ENCODE measurements around the gene GJC1. TPM values are rescaled to one million over a fixed set of nuclear protein-coding genes. Genes with fewer than 3 reads are reported as not detected.

GJC1 gene
- total RNA-seq, 1 experiment from 2014 or later = 31.6 TPM

DNA sequence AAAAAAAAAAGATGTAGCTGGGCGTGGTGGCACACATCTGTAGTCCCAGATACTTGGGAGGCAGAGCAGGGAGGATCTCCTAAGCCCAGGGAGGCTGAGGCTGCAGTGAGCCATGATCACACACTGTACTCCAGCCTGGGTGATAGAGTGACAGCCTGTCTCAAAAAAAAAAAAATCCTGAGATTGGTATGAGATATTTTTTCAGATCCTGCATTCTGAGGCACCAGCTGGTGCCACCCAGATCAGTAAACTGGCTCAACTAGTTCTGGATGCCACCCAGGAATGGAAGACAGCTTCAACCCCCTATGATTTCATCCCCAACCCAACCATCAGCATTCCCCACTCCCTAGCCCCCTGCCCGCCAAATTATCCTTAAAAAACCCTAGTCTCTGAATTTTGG is 7.1 kb upstream of the GJC1 start:
- no peak for TF ChIP-seq EZH2 (IDR thresholded peaks at IDR 0.05; ENCODE audit: borderline replicate concordance, low read depth, low read length, poor library complexity, severe bottlenecking)
- TF ChIP-seq, protein P1, sequence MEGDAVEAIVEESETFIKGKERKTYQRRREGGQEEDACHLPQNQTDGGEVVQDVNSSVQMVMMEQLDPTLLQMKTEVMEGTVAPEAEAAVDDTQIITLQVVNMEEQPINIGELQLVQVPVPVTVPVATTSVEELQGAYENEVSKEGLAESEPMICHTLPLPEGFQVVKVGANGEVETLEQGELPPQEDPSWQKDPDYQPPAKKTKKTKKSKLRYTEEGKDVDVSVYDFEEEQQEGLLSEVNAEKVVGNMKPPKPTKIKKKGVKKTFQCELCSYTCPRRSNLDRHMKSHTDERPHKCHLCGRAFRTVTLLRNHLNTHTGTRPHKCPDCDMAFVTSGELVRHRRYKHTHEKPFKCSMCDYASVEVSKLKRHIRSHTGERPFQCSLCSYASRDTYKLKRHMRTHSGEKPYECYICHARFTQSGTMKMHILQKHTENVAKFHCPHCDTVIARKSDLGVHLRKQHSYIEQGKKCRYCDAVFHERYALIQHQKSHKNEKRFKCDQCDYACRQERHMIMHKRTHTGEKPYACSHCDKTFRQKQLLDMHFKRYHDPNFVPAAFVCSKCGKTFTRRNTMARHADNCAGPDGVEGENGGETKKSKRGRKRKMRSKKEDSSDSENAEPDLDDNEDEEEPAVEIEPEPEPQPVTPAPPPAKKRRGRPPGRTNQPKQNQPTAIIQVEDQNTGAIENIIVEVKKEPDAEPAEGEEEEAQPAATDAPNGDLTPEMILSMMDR (conservative IDR thresholded peaks at IDR 0.05; ENCODE audit: low read depth, low read length) = no peak
- H3K4me3 ChIP-seq (ENCODE audit: low read depth, low read length, poor library complexity, severe bottlenecking) = no peak overlapping the region
- BruUV-seq (replicated peaks) = no TSS peak
- H3K27ac ChIP-seq (ENCODE audit: low read depth, low read length, poor library complexity, severe bottlenecking) = no peak overlapping the region
- H3K9me3 ChIP-seq (ENCODE audit: low read depth, low read length, poor library complexity, severe bottlenecking) = no peaks in the 10 kb centered on the region
- H3K4me1 ChIP-seq (ENCODE audit: insufficient read depth, low read length, poor library complexity, severe bottlenecking) = no peaks in the 10 kb centered on the region
- POLR2A ChIA-PET (ENCODE audit: low non-redundant PET) = no interaction called here
- DNase-seq (ENCODE audit: low spot score) = no peak
- H3K27me3 ChIP-seq (replicated peaks; ENCODE audit: insufficient read depth, low read depth, low read length, poor library complexity) = no peaks in the 10 kb centered on the region
- no peaks in the 10 kb centered on the region for H3K36me3 ChIP-seq (ENCODE audit: insufficient read depth, low read length, poor library complexity, severe bottlenecking)
- intact Hi-C loops (cut with micrococcal nuclease; ENCODE audit: unreplicated experiment) = no loop called here
- CTCF ChIA-PET = no interaction called here

DNA sequence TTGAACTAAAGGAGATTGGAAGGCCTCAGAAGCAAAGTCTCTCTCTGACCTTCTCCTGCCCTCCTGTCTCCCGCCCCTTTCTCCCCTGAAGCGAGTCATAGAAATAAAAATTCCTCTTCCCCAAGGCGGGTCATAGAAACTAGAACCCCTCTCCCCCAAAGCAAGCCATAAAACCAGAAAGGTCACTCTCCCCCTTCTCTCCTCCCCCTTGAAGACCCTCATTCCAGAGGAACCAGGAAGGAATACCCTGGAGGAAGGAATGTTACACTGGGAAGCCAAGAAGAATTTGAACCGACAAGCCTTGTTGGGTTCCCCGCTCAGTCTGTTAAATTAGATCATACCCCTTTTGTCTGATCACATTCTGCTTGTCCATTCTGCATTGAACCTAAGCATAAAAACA is 2.7 kb upstream of the GJC1 start:
- no peak overlapping the region for H3K27ac ChIP-seq (ENCODE audit: low read depth, low read length, poor library complexity, severe bottlenecking)
- H3K4me1 ChIP-seq (ENCODE audit: insufficient read depth, low read length, poor library complexity, severe bottlenecking) = peaks cover 8% of the 10 kb centered on the region
- CTCF ChIA-PET = no interaction called here

DNA sequence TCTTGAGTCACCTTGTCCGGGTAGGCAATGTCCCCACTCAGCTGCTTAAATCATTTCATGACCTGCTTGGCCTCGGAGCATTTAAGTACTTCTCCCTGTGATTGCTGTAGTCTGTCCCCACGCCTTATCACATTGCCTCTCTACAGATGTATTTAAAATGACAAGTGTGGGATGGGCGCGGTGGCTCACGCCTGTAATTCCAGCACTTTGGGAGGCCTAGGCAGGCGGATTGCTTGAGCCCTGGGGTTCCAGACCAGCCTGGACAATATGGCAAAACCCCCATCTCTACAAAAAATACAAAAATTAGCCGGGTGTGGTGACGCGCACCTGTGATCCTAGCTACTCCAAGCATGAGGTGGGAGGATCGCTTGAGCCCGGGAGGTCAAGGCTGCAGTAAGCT is 1.3 kb upstream of the GJC1 start:
- H3K36me3 ChIP-seq (ENCODE audit: insufficient read depth, low read length, poor library complexity, severe bottlenecking) = no peaks in the 10 kb centered on the region
- ChIA-PET POLR2A (ENCODE audit: low non-redundant PET) (no interaction called here), CTCF (no interaction called here)
- H3K27me3 ChIP-seq (replicated peaks; ENCODE audit: insufficient read depth, low read depth, low read length, poor library complexity) = no peaks in the 10 kb centered on the region
- DNase-seq (ENCODE audit: low spot score) = no peak
- no peak for TF ChIP-seq EZH2 (IDR thresholded peaks at IDR 0.05; ENCODE audit: borderline replicate concordance, low read depth, low read length, poor library complexity, severe bottlenecking)
- TF ChIP-seq, protein P1 (conservative IDR thresholded peaks at IDR 0.05; ENCODE audit: low read depth, low read length) = no peak
- H3K4me1 ChIP-seq (ENCODE audit: insufficient read depth, low read length, poor library complexity, severe bottlenecking) = peaks cover 8% of the 10 kb centered on the region
- H3K27ac ChIP-seq (ENCODE audit: low read depth, low read length, poor library complexity, severe bottlenecking) = no peak overlapping the region
- H3K4me3 ChIP-seq (ENCODE audit: low read depth, low read length, poor library complexity, severe bottlenecking) = no peak overlapping the region
- H3K9me3 ChIP-seq (ENCODE audit: low read depth, low read length, poor library complexity, severe bottlenecking) = no peaks in the 10 kb centered on the region
- BruUV-seq (replicated peaks) = no TSS peak
- intact Hi-C loops (cut with micrococcal nuclease; ENCODE audit: unreplicated experiment) = no loop called here

More for the DNA sequence above, 2.7 kb upstream of the GJC1 start:
- Histone ChIP-seq H3K36me3 (ENCODE audit: insufficient read depth, low read length, poor library complexity, severe bottlenecking) (no peaks in the 10 kb centered on the region), H3K9me3 (ENCODE audit: low read depth, low read length, poor library complexity, severe bottlenecking) (no peaks in the 10 kb centered on the region), H3K27me3 (replicated peaks; ENCODE audit: insufficient read depth, low read depth, low read length, poor library complexity) (no peaks in the 10 kb centered on the region), H3K4me3 (ENCODE audit: low read depth, low read length, poor library complexity, severe bottlenecking) (no peak overlapping the region)
- no peak for DNase-seq (ENCODE audit: low spot score)
- BruUV-seq (replicated peaks) = no TSS peak
- intact Hi-C loops (cut with micrococcal nuclease; ENCODE audit: unreplicated experiment) = no loop called here
- POLR2A ChIA-PET (ENCODE audit: low non-redundant PET) = no interaction called here
- no peak for TF ChIP-seq EZH2 (IDR thresholded peaks at IDR 0.05; ENCODE audit: borderline replicate concordance, low read depth, low read length, poor library complexity, severe bottlenecking)
- TF ChIP-seq, protein P1 (conservative IDR thresholded peaks at IDR 0.05; ENCODE audit: low read depth, low read length) = no peak
